OCI-M2 (cell line): ENCODE results near the gene PCDHGB3.
"Not testable (repeated sequence)": the region's sequence is repeated elsewhere in the genome, so short reads cannot be mapped to it uniquely, and the experiment has no call there.

Source experiments
- DNase-seq: peaks from one replicate; lab custom pipeline; 2025; ENCODE audit not compliant: unreplicated experiment; lab: John Stamatoyannopoulos, UW

PCDHGB3 gene

GRCh38 chr5:141356950-141357349 is 13.1 kb upstream of the PCDHGB3 start:
- no peak for DNase-seq

DNA sequence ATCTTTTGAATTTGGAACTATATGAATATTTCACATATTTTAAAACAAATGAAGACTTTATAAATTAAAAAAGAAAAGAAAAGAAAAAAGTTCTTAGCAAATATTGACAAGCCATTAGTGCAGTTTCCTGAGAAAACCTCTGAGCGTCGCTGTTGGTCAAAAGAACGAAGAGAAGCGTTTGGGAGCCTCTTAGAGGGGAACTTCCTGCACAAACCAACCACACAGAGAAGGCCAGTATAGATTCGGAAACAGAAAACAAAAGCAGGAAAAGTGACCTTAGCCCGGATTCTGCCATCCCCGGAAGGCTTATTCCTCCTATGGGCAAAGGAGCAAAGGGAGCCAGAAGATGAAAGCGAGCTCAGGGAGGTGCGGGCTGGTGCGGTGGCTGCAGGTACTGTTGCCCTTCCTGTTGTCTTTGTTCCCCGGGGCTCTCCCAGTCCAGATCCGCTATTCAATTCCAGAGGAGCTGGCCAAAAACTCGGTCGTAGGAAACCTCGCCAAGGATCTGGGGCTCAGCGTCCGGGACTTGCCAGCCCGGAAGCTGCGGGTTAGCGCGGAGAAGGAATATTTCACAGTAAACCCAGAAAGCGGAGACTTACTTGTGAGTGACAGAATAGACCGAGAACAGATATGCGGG is 10.1 kb upstream of the PCDHGB3 start, which contains the start of gene PCDHGB2:
Gene PCDHGB2 (plus strand): TSS at position 205 of the 637 bp plus-strand sequence. CDS start 142 bp downstream, at position 347.
- no peak for DNase-seq

DNA sequence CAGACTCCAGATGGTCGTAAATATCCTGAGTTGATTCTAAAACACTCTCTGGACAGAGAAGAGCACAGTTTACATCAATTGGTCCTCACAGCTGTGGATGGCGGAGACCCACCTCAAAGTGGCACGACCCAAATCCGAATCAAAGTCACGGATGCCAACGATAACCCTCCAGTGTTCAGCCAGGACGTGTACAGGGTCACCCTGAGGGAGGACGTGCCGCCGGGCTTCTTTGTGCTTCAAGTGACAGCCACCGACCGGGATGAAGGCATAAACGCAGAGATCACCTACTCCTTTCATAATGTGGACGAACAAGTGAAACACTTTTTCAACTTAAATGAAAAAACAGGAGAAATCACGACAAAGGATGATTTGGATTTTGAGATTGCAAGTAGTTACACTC is 9.4 kb upstream of the PCDHGB3 start:
- DNase-seq = no peak

DNA sequence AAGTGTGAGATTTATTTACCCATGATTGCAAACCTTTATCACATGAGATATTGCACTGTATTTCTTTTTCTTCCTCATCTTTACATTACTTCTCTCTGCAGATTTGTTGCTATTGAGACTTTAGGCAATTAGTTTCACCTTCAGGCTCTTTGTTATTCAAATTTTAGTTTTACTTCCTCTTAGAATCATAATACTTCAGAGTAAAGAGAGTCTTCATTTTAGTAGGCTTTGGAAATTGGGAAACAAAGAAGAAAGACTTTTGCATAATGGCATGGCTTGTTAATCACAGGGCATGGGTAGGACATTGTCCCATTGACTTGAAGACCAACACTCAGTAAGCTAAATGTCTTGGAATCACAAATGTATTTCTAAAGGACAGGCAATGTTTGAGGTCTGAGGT is 7.3 kb upstream of the PCDHGB3 start:
- DNase-seq = no peak

GRCh38 chr5:141363952-141364660 is 5.9 kb upstream of the PCDHGB3 start, which contains the start of gene PCDHGA5:
PCDHGA5 (plus strand) TSS chr5:141364162; CDS start chr5:141364331, 169 bp downstream.
- DNase-seq = no peak

GRCh38 chr5:141366016-141366896 is 3.8 kb upstream of the PCDHGB3 start:
- no peak for DNase-seq

DNA sequence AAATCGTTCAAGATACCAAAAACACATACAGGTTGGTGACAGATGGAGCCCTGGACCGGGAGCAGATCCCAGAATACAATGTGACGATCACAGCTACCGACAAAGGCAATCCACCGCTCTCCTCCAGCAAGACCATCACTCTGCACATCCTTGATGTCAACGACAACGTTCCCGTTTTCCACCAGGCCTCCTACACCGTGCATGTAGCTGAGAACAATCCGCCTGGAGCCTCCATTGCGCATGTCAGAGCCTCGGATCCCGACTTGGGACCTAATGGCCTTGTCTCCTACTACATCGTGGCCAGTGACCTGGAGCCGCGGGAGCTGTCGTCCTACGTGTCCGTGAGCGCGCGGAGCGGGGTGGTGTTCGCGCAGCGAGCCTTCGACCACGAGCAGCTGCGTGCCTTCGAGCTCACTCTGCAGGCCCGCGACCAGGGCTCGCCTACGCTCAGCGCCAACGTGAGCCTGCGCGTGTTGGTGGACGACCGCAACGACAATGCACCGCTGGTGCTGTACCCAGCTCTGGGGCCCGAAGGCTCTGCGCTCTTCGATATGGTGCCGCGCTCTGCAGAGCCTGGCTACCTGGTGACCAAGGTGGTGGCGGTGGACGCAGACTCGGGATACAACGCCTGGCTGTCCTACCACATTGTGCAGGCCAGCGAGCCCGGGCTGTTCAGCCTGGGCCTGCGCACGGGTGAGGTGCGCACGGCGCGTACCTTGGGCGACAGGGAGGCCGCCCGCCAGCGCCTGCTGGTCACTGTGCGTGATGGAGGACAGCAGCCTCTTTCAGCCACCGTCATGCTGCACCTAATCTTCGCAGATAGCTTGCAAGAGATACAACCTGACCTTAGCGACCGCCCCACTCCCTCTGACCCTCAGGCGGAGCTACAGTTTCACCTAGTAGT is 1.8 kb downstream of the PCDHGB3 start:
- DNase-seq = no peak

DNA sequence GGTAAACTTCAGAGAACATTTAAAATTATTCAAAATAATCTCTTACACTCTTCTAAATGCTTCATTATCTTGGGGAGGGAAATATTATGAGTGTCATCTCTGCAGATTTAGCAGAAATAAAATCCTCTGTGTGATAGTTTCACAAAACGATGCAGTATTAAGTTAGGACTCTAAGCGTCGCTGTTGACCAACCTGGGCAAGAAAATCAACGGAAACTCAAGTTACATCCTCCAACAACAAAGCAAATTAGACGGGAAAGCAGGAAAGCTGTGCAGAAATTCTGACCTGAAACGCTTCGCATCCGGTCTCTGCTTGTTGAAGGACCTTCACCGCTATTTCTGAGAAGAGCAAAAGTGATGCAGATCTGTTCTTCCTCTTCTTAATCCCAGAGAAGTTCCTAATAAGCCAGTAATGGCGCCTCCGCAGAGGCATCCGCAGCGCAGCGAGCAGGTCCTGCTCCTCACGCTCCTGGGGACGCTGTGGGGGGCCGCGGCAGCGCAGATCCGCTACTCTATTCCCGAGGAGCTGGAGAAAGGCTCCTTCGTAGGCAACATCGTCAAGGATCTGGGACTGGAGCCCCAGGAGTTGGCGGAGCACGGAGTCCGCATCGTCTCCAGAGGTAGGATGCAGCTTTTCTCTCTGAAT is 3.8 kb downstream of the PCDHGB3 start, which contains the start of gene PCDHGA6:
Gene PCDHGA6 (plus strand): TSS at position 219 of the 645 bp plus-strand sequence. CDS start 193 bp downstream, at position 412.
- DNase-seq = no peak

DNA sequence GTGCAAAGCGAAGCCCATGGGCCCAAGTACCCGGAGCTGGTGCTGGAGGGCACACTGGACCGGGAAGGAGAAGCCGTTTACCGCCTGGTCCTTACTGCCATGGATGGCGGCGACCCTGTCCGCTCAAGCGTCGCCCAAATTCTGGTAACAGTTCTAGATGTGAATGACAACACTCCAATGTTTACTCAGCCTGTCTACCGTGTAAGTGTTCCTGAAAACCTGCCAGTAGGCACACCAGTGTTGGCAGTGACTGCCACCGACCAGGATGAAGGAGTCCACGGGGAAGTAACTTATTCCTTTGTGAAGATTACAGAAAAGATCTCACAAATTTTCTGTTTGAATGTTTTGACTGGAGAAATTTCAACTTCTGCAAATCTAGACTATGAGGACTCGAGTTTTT is 4.6 kb downstream of the PCDHGB3 start:
- no peak for DNase-seq

GRCh38 chr5:141375444-141376155 is 5.6 kb downstream of the PCDHGB3 start:
- not testable (repeated sequence) for DNase-seq

- no peak for DNase-seq
Measured at GRCh38 chr5:141382469-141383294, 12.6 kb downstream of the PCDHGB3 start, which contains the start of gene PCDHGA7. PCDHGA7 (plus strand) TSS chr5:141382742; CDS start chr5:141382900, 158 bp downstream.

DNA sequence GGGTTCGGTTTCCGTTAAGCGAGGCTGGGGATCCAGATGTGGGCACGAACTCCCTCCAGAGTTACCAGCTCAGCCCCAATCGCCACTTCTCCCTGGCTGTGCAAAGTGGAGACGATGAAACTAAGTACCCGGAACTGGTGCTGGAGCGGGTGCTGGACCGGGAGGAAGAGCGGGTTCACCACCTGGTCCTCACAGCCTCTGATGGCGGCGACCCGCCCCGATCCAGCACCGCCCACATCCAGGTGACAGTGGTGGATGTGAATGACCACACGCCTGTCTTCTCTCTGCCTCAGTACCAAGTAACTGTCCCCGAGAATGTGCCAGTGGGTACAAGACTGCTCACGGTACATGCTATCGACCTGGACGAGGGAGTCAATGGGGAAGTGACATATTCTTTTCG is 13.3 kb downstream of the PCDHGB3 start:
- DNase-seq = no peak

GRCh38 chr5:141384471-141385267 is 14.6 kb downstream of the PCDHGB3 start:
- no peak for DNase-seq

GRCh38 chr5:141387557-141388311 is 17.7 kb downstream of the PCDHGB3 start, which contains the start of gene PCDHGB4:
PCDHGB4 (plus strand) TSS chr5:141387698; CDS start chr5:141387885, 187 bp downstream.
- not testable (repeated sequence) for DNase-seq

- DNase-seq = no peak
Measured at GRCh38 chr5:141388661-141389060, 18.6 kb downstream of the PCDHGB3 start.
